Dedifferentiated amniotic fluid mesenchymal stem cell (primary cell): ENCODE measurements around the gene NAT8.
"Not testable (repeated sequence)": the region's sequence is repeated elsewhere in the genome, so short reads cannot be mapped to it uniquely, and the experiment has no call there.

Source experiments
- DNase-seq: peaks from one replicate; pipeline ENCODE4 v3.0.0-alpha.2; 2016; ENCODE audit errors: extremely low spot score

NAT8 gene

GRCh38 chr2:73638429-73638828, 3.8 kb downstream of the NAT8 start:
- DNase-seq: no peak

- DNase-seq: not testable (repeated sequence)
Measured at GRCh38 chr2:73636977-73637376, 5.2 kb downstream of the NAT8 start.

GRCh38 chr2:73630662-73631266, 11.5 kb downstream of the NAT8 start:
- DNase-seq: not testable (repeated sequence)

- DNase-seq: not testable (repeated sequence)
Measured at GRCh38 chr2:73628493-73628892, 13.7 kb downstream of the NAT8 start.

- DNase-seq: not testable (repeated sequence)
Measured at GRCh38 chr2:73626237-73626636, 16.0 kb downstream of the NAT8 start.

GRCh38 chr2:73624625-73625024, 17.6 kb downstream of the NAT8 start:
- DNase-seq: not testable (repeated sequence)

GRCh38 chr2:73624036-73624435, 18.2 kb downstream of the NAT8 start:
- not testable (repeated sequence) for DNase-seq

- not testable (repeated sequence) for DNase-seq
Measured at GRCh38 chr2:73619925-73620324, 22.3 kb downstream of the NAT8 start.

GRCh38 chr2:73614997-73615396, 27.2 kb downstream of the NAT8 start:
- DNase-seq: no peak

- no peak for DNase-seq
Measured at GRCh38 chr2:73614105-73614504, 28.1 kb downstream of the NAT8 start.

- DNase-seq: no peak
Measured at GRCh38 chr2:73611867-73612266, 30.4 kb downstream of the NAT8 start.

GRCh38 chr2:73611193-73611592, 31.0 kb downstream of the NAT8 start:
- no peak for DNase-seq

GRCh38 chr2:73610111-73610510, 32.1 kb downstream of the NAT8 start:
- no peak for DNase-seq

GRCh38 chr2:73604589-73604988, 37.6 kb downstream of the NAT8 start:
- not testable (repeated sequence) for DNase-seq

GRCh38 chr2:73603099-73603588, 39.1 kb downstream of the NAT8 start:
- DNase-seq: not testable (repeated sequence)

- no peak for DNase-seq
Measured at GRCh38 chr2:73601780-73602179, 40.4 kb downstream of the NAT8 start.

- DNase-seq: no peak
Measured at GRCh38 chr2:73594251-73594650, 48.0 kb downstream of the NAT8 start.

- no peak for DNase-seq
Measured at GRCh38 chr2:73593680-73594079, 48.5 kb downstream of the NAT8 start.
